GM19238 (cell line): ENCODE measurements around the gene ARHGAP10.
"Not testable (repeated sequence)": the region's sequence is repeated elsewhere in the genome, so short reads cannot be mapped to it uniquely, and the experiment has no call there.

Source experiments
- DNase-seq: peaks from one replicate; pipeline ENCODE4 v3.0.0; 2011; ENCODE audit warnings: low spot score; ENCODE audit not compliant: insufficient read length

ARHGAP10 gene

DNA sequence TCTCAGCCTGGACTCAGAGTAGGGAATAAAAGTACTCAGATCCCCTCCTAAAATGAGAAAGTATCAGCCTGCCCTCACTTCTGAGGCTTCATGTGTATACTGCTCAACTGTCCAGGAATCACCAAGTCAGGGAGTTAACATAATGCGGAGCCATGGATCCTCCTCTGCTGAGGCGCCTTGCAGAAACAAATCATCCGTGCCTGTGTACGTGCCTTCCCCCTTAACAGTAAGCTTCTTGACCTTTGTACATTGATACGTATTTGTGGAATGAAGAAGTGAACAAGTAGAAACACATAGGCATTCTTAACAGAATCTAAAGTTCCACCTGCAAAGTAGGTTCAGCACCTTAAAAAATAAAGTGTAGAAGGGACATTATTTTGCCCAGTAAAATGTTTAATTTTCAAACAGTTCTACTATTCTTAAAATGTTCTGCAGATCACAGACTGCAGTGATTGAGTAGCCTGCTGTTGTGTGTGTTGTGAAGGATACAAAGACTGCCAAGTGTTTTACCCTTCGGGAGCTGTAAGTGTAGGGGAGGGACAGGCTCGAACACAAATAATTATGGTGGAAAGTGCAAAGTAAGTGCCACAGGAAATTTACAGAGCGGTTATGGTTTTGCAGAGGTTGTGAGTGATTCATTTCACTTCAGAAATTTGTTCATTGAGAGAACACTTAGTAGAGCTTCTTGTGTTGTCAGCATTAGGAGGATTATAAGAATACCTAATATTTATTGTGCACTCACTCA lies 61.9 kb downstream of the ARHGAP10 start:
- no peak for DNase-seq

DNA sequence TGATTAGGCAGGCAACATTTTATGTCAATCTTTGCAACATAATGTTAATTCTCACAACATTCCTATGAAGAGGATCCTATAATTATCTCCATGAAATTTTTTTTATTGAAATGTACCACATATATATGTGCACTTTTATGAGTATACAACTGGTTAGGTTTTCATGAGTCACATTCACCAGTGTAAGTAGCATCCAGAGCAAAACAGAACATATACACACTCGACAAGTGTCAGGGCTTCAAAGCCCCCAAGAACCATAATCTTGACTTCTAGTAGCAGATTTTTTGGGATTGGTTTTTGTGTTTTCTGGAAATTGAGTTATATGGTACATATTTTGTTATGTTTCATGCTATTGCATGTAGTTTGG lies 62.4 kb downstream of the ARHGAP10 start:
- no peak for DNase-seq

DNA sequence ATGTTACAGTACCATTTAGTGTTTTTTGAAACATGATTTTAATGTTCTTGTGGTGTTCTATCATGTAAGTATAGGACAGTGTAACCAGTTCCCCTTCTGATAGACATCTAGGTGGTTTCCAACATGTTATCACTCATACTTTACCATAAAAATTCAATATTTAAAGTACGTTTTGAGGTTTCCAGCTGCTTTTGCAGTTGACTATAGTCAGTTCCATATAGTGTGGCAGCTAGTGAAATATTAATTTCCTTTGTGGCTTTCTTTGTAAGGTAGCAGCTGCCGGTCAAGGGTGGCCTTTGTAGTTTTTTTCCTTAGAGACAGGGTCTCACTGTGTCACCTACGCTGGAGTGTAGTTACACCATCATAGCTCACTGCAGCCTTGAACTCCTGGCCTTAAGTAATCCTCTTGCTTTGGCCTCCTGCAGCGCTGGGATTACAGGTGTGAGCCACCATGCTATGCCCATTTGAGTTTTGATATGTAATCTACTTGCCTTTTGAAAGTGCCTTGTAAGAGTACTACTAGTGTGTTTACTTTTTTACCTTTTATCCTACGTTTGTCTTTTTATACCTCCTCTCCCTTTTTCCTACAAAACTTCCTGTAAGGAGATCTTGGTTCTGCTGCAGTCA lies 63.0 kb downstream of the ARHGAP10 start:
- DNase-seq = no peak

DNA sequence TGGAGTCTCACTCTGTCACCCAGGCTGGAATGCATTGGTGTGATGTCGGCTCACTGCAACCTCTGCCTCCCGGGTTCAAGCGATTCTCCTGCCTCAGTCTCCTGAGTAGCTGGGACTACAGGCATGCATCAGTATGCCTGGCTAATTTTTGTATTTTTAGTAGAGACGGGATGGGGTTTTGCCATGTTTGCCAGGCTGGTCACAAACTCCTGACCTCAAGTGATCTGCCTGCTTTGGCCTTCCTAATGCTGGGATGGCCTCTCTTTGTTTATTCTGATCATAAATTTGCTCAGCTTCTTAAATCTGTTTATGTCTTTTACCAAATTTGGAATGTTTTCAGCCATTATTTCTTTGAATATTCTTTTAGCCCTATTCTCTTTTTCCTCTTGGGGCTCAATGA lies 67.2 kb downstream of the ARHGAP10 start:
- DNase-seq = not testable (repeated sequence)

DNA sequence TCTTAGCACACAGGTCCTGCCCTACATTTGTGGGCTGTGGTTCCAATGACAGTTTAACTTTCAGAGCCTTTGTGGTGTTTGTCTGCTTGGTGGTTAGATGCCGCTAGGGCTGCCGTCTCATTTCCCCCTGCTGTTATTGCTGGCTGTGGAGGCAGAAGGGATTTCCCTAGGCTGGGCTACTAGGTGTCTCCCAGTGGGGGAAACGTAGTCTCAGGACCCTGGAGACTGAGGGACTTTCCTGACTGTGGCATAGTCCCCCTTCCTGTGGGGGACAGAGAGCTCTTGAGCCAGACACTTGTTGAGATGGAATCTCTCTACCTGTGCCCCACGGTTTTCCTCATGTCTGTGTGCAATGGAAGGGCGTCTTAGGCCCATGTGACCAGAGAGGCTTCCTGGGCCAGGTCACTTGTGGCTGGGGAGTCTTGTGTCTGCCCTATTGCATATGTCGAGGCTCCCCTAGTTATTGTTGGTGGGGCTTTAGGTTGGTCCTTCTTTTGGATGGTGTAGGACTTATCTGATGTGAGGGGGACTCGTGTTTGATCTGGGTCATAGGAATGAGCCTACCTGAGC lies 68.2 kb downstream of the ARHGAP10 start:
- no peak for DNase-seq

DNA sequence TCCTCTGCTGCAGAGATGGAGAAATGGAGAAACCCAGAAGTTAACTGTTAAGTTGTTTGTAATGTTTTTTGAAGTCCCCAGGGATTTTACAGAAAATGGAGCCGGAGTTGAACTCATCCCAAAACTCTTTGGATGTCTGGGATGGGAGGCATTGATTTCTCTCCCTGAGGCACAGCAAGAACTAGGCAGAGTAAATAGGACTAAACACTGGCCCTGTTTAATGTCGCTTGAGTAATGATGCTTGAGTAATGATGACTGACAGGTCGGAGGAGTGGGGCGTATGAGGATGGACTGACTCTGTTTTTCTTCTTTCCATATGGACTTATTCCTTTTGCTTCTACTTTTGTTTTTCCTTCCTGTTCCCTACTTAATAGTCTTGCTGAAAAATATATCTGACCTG lies 69.9 kb downstream of the ARHGAP10 start:
- DNase-seq = no peak

DNA sequence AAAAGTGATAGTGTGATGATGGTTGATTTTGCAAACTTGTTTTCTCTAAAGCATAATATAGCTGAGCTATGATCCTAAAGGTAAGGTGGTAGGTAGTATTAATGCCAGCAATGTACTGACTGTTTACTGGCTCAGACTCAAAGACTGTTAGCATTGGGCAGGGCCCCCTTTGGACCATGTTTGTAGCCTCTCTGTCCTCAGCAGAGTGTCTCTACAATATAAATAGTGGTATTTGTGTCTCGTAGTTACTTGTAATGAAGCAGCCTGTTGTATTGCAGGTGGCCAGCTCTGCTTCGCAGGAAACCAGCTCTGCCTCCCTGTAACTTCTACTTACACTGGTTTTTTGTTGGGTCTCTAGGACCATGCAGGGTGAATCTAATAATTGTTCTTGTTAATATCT lies 70.5 kb downstream of the ARHGAP10 start:
- no peak for DNase-seq

DNA sequence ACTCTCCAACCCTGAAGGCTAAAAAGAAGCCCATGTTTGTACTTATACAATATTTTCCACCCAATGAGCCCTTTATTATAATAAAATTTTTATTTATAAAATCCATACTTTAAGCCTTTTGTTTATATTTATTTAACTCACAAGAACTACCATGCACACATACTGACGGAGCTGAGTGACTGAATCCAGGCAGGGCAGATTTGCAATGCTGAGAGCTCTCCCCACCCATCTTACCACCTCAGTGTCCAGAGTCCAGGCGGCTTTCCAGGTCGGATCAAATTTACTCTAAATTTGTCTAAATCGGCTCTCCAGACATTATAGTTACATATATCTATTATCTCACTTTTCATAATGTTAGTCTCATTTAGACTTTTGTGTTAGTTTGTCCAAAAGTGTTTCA lies 74.1 kb downstream of the ARHGAP10 start:
- DNase-seq = no peak

DNA sequence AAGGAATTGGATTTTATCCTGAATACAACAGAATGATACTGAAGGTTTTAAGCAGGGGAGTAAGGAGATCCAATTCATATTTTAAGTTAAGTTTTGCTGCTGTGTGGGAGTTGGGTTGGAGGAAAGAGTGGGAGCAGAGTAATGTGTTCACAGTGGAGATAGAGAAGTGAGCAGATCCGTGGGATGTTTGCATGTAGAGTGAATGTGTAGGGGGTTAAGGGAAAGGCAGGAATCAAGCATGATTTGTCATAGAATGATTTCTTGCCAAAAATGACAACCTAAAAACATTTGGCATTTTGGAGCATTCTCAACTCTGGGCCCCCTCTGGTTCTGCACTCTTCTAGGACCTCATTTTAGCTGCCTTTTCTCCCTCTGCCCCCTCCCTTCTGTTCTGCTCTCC lies 76.6 kb downstream of the ARHGAP10 start:
- no peak for DNase-seq

DNA sequence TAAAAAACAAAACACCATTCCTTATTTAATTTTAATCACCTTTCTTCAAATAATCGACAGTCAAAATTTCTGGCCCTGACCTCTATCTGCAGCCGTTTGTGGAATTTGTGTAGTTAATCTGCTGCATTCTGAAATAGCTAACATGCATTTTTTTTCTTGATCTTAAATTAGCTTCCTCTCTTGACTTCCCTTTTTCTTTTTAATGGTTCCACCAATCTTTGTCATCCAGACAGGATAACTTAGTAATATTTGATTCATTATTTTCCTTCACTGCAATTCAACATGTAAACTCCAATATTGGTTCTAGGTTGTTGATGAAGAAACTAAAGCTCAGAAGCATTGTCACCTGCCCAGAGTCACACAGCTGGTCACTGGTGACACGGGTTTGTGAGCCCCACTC lies 77.3 kb downstream of the ARHGAP10 start:
- DNase-seq = no peak

DNA sequence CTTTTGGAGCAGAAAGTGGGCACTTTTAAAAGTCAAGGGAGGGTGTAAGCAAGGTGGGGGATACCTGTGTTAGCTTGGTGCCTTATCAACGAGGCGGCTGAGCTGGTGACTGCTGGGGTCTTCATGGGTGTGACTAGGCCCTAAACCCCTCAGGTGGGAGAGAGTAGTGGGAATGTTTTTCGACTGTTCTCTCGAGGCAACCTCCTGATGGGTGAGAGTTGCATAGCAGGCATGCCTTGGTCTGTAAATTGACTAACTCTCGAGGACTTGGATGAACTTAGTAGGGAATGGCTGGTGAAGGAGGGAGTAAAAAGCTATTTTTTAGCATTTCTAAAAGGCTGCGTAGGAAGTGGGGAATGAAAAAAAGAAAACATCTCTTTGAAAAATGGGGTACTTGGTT lies 80.0 kb downstream of the ARHGAP10 start:
- no peak for DNase-seq

DNA sequence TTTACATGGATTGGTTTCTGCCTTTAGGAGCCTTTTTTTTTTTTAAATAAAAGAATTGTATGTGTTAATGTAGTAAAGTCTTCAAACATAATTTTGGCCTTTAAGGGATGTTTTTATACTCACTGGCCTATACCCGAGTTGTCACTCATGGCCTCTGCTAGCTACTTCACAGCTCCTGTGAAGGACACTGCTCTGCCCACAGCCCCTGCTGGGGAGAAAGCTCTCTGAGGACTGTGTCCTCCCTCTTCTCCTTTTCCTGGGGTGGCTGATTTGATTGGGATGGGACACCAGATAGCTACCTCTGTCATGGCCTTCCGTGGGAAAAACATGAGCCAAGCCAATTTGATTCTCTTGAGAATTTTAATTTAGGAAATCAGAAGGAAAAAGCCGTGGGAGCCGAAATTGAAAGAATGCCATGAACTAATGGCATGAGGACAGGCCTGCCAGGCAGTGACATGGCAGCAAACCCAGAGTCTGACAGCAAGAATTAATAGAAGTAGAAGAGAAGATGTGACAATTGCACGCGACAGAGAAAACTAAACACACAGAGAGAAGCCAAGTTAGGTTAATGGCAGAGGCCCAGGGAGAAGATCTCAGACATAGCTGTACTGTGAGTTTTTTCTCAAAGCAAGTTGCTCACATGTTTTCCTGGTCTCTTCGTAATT lies 81.4 kb downstream of the ARHGAP10 start:
- DNase-seq = no peak

DNA sequence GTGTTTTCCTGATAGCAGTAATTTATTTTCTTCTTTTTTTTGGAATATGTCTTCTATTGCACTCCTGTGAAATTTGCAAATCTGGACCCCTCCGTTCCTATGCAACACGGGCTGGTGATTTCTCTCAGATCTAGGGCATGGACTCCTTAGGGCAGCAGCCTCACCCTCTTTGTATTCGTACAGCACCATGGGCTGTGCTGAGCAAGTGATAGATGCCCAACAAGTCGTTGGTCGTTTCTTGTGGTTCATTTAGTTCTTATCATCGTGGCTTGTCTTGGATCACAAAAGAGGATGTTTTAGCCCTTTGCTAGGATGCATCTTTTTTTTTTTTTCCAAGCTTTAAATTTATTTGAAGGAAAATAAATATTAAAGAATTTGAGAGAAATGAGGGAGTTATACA lies 82.1 kb downstream of the ARHGAP10 start:
- no peak for DNase-seq

DNA sequence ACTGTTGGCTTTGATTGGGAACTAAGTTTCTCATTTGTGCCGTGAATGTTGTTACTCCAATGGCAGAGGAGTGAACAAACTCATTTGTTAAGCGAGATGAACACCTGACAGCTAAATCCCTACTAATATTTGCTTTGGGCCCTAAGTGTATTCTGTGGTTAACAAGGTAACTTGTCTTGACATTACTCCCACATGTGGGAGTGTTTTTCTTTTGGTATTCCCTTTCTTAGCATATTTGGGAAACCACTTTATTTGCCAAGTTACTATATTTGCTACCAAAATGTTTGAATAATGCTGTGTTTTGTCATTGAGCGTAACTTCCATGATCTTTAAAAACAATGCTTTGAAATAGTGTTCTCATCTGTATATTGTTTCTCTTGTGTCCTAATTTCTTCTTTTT lies 82.5 kb downstream of the ARHGAP10 start:
- no peak for DNase-seq

DNA sequence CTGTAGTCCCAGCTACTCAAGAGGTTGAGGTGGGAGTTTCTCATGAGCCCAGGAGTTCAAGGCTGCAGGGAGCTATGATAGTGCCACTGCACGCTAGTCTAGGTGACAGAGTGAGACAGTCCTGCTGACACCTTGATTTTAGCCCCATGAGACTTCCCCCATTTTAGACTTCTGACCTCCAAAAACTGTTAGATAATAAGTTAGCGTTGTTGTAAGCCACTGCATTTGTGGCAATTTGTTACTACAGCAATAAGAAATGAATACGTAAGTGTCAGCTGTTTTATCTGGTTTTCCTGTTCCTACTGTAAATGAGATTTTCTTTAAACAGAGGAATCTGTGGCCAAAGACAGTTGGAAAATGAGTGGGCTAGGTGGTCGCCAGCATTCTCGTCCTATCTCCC lies 83.9 kb downstream of the ARHGAP10 start:
- no peak for DNase-seq

DNA sequence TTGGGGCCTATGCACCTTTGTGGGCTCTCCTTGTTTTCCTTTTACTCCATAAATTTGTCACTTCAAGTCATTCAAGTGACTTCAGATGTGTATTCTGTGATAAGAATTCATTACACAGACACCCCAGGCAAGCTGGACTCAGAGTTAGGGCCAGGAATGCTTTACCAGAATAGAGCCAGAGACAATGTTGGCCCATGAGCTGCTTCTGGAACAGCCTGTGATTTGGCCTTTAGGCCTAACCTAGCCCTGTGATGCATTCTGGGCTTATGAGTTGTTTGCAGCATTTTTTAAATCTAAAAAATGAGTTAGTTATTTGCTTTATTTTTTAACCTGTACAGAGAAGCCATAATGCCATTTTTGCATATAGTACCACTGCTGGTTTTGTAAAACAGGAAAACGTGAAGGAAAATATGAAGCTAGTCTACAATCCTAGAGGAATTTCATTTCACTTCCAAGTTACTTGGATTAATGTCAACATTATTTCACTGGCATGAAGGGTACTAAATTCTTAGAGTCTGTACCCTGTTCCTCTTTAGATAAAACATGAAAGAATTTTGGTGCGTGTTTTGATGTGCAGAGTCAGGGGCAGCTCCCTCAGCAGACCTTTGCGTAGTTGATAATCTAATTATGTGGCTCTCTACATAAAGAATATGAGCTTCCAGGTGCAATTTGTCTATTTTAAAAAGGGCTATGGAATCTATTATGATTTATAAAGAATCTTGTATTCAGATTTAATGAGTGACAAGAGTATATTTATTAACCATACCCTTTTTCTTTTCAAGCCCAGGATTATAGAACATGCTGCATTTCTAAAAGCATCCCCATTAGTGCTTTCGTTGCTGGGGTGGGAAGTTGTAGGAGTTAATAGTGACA lies 84.7 kb downstream of the ARHGAP10 start:
- DNase-seq = no peak

DNA sequence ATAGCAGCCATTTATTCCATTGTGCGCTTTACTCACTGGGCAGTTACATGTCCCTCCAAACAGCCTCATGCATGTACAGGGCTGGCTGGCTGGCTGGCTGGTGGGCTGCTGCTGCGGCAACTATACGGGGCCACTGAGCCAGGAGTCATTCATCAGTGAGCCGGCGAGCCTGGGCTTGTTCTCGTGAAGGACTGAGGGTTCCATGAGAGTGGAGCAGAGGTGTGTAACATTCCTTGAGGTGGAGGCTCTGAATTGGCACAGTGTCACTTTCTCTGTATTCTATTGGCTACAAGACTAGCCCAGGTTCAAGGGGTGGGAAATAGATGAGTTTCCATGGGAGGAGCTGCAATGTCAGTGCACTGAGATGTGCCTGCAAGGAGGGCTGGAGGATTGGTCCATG lies 89.1 kb downstream of the ARHGAP10 start:
- DNase-seq = no peak

DNA sequence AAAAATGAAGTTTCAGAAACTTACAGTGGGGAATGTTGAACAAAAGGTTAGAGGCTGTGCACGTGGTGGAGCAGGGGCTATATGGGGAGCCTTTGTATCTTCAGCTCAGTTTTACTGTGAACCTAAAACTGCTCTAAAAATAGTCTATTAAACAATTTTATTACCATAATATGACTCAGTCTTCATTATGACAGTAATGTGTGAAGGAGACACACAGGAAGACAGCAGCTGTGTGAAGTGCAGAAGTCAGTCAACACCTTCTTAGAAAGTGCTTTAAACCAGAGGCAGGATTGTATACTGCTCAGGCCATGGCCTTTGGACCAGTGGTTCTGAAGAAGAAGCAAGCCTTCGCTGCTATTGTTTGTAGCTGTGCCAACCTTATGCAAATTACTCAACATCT lies 89.7 kb downstream of the ARHGAP10 start:
- DNase-seq = no peak

DNA sequence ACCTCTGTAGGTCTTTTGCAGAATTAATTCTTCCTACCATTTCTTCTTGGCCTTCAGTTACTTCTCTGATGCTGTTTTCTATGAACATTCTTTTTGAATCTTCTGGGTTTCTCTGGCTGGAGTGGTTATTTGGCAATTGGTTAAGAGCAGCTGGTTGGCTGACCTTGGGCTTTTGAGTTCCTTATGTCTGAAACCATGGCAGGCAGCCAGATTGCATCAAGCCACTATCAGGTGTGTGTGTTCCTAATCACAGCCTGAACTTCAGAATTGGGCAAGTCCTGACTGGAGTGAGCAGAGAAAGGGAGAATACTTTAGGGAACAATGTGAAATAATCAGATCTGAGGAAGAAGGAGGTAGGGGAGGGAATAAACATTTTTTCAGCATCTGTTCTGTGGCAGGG lies 90.2 kb downstream of the ARHGAP10 start:
- no peak for DNase-seq

DNA sequence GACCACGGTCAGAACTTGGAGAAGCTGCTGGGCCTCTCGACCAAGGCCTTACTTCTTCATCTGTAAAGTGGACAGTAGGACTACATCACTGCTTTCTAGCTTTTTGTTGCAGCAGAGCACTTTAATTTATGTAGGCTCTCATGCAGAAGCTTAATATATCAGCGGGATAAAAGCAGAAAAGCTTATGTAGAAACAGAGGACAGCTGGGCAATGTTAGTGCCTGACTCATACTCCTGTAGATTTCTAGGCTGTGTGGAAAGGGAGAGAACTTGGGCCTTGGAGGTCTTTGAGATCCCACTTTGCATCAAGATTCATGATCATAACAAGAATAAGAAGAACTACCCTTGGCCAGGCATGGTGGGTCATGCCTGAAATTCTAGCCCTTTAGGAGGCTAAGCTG lies 91.2 kb downstream of the ARHGAP10 start:
- DNase-seq = no peak

DNA sequence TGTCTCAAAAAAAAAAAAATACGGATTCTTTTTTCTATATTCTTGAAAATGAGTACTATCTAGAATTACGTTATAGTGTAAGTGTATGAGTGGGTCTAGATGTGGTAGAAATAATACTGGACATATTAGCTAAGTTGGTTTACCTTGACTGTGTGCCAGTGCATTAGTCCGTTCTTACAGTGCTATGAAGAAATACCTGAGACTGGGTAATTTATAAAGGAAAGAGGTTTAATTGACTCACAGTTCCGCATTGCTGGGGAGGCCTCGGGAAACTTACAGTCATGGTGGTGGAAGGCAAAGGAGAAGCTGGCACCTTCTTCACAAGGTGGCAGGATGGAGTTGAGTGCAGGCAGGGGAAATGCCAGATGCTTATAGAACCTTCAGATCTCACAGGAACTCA lies 92.4 kb downstream of the ARHGAP10 start:
- no peak for DNase-seq

DNA sequence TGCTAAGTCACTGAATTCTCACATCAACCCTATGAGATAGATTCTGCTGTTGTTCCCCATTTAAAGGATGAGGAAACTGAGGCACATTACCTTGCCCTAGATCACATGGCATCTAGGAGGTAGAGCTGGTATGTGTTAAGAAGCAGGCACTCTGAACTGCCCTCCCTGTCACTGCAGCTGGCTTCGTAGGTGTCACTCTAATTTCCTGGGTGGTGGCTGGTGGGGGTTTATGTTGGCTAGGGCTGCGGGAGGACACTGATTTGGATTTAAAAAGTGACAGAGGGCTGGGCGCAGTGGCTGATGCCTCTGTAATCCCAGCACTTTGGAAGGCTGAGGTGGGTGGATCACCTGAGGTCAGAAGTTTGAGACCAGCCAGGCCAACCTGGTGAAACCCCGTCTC lies 93.0 kb downstream of the ARHGAP10 start:
- DNase-seq = no peak
